SJSA1 (cell line): ENCODE data around the gene SPCS3. TPM values are rescaled to one million over a fixed set of nuclear protein-coding genes. Genes with fewer than 3 reads are reported as not detected.
"Not testable (repeated sequence)": the region's sequence is repeated elsewhere in the genome, so short reads cannot be mapped to it uniquely, and the experiment has no call there.

Source experiments
- DNase-seq, 2 experiments: peaks; one replicate each; pipeline ENCODE4 v3.0.0-alpha.2; 2015 to 2020; ENCODE audit warnings: low spot score in 2 of 2, low read depth in 1 of 2
- H3K27ac ChIP-seq: fragments of 250-450 bp; sonication (Bioruptor Pico); 2 replicates; pipeline ENCODE4 v1.5.1; 2020; ENCODE audit warnings: mild to moderate bottlenecking, moderate library complexity
- H3K27me3 ChIP-seq: fragments of 250-450 bp; sonication (Bioruptor Pico); replicated peaks from 2 replicates; pipeline ENCODE4 v1.5.1; 2020; ENCODE audit warnings: mild to moderate bottlenecking, moderate library complexity
- H3K36me3 ChIP-seq: fragments of 250-450 bp; sonication (Bioruptor Pico); 2 replicates; pipeline ENCODE4 v1.5.1; 2020; ENCODE audit warnings: mild to moderate bottlenecking
- H3K4me1 ChIP-seq: fragments of 250-450 bp; sonication (Bioruptor Pico); replicated peaks from 2 replicates; pipeline ENCODE4 v1.6.1; 2021; ENCODE audit warnings: mild to moderate bottlenecking
- H3K4me3 ChIP-seq: fragments of 250-450 bp; sonication (Bioruptor Pico); 2 replicates; pipeline ENCODE4 v1.5.1; 2020; ENCODE audit warnings: mild to moderate bottlenecking
- H3K9me3 ChIP-seq: fragments of 250-450 bp; sonication (Bioruptor Pico); replicated peaks from 2 replicates; pipeline ENCODE4 v1.5.1; 2020; ENCODE audit warnings: mild to moderate bottlenecking
- total RNA-seq: library from RNA; depleted of rRNA; stranded (reverse); fragments of >200 nt; shearing (Covaris generic); gene quantifications from 2 replicates; pipeline ENCODE4 v1.2.3, GENCODE V29; 2014

Gene SPCS3
- total RNA-seq, 1 experiment from 2014 or later = 100 TPM

GRCh38 chr4:176342384-176342783, 22.6 kb downstream of the SPCS3 start:
- Histone ChIP-seq H3K4me3 (no peak overlapping the region), H3K36me3 (peaks cover 16% of the 10 kb centered on the region; the same call in 1 of the 2 replicates), H3K4me1 (peaks cover 28% of the 10 kb centered on the region), H3K27me3 (no peaks in the 10 kb centered on the region), H3K9me3 (peaks cover 9% of the 10 kb centered on the region), H3K27ac (no peak overlapping the region)
- DNase-seq = no peak

- no peak for DNase-seq
- peaks cover 28% of the 10 kb centered on the region for H3K4me1 ChIP-seq
- H3K9me3 ChIP-seq = peaks cover 9% of the 10 kb centered on the region
- H3K27ac ChIP-seq = no peak overlapping the region
- no peak overlapping the region for H3K4me3 ChIP-seq
- H3K36me3 ChIP-seq = peaks cover 16% of the 10 kb centered on the region; the same call in 1 of the 2 replicates
- no peaks in the 10 kb centered on the region for H3K27me3 ChIP-seq
Observed at GRCh38 chr4:176343286-176343685, 23.5 kb downstream of the SPCS3 start.

DNA sequence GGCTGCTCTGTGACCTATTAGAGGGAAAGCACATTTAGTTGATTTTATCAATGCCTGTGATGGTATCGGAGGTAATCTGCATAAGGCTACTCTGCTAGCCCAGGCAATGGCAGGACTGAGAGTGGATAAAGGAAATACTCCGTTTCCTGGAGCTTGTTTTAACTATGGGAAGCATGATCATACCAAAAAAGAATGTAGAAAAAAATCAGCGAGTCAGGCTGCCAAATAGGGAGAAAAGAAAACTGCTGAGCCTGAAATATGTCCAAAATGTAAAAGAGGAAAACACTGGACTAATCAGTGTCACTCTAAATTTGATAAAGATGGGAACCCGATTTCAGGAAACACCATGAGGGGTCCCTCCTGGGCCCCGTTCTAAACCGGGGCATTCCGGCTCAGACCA, 25.6 kb downstream of the SPCS3 start:
- not testable (repeated sequence) for H3K9me3 ChIP-seq, DNase-seq, H3K4me3 ChIP-seq, H3K27ac ChIP-seq, H3K27me3 ChIP-seq
- peaks cover 13% of the 10 kb centered on the region for H3K4me1 ChIP-seq
- H3K36me3 ChIP-seq = peaks cover 16% of the 10 kb centered on the region; the same call in 1 of the 2 replicates

- H3K27ac ChIP-seq, DNase-seq, H3K9me3 ChIP-seq, H3K27me3 ChIP-seq, H3K4me3 ChIP-seq, H3K4me1 ChIP-seq: not testable (repeated sequence)
- H3K36me3 ChIP-seq = peaks cover 11% of the 10 kb centered on the region; the same call in 1 of the 2 replicates
Observed at GRCh38 chr4:176346836-176347235, 27.1 kb downstream of the SPCS3 start.

DNA sequence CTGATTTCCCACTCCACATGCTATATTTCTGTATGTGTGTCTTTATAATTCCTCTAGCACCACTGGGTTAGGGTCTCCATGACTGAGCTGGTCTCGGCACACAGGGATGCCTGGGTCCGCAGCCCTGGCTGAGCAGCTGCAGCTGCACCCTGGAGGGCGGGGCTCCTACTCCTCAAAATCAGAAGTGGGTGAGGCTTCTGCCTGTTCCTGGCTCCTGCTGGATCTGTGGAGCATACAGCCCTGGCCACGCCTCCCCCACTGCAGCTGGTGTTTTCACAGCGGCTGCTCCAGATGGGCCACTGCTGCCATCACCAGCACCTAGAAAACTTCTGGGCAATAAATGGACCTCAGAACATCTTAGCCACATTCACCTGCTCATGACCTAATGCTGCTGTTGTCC, 30.9 kb downstream of the SPCS3 start:
- DNase-seq = no peak
- Histone ChIP-seq H3K36me3 (no peaks in the 10 kb centered on the region), H3K4me1 (no peaks in the 10 kb centered on the region), H3K4me3 (no peak overlapping the region), H3K27me3 (no peaks in the 10 kb centered on the region), H3K9me3 (no peaks in the 10 kb centered on the region; the same call in 1 of the 2 replicates), H3K27ac (no peak overlapping the region)

DNA sequence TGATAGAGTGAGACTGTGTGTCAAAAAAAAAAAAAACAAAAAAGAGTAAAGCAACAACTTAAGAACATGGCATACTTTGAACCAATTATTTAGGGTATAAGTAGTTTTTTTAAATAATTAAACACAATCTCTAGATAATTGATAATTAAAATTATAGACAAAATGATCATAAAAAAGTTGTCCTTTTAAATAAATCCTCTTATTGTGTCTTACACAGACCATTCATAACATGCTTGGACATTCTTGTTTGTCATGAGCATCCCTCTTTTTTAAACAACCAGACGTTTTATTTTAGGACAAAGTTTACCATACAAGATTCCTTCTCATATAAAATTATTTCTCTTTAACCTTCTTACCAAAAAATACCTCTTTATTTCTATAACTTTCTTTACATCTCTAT, 35.1 kb downstream of the SPCS3 start:
- Histone ChIP-seq H3K36me3 (no peaks in the 10 kb centered on the region), H3K4me3 (no peak overlapping the region), H3K27me3 (no peaks in the 10 kb centered on the region), H3K9me3 (no peaks in the 10 kb centered on the region; the same call in 1 of the 2 replicates), H3K4me1 (peaks cover 14% of the 10 kb centered on the region), H3K27ac (no peak overlapping the region)
- DNase-seq = no peak

DNA sequence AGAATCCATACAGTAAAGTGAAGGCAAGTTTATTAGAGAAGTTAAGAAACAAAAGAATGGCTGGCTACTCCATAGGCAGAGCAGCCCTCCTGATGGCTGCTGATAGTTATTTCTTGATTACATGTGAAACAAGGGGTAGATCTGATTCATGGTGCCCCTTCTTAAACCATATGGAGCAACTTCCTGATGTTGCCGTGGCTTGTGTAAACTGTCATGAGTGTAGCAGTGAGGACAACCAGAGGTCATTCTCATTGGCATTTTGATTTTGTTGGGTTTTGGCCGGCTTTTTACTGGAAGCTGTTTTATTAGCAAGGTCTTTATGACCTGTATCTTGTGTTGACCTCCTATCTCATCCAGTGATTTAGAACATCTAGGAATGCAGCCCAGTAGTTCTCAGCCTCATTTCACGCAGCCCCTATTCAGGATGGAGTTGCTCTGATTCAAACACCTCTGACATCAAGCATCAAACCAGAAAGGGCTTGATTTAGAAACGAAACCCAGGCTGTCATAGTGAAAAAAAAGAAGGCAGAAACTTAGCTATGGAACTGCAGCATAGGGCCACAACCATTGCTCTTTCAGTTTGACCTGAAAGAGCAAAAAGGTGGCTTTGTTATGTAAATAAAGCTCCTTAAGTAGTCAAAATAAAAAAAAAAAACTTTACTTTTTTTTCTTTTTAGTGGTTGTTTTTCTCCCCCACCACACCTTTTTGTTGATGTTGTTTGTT, 37.8 kb downstream of the SPCS3 start:
- no peak for DNase-seq
- peaks cover 16% of the 10 kb centered on the region for H3K4me1 ChIP-seq
- H3K36me3 ChIP-seq = no peaks in the 10 kb centered on the region
- H3K27me3 ChIP-seq = no peaks in the 10 kb centered on the region
- no peak overlapping the region for H3K4me3 ChIP-seq
- no peak overlapping the region for H3K27ac ChIP-seq
- no peaks in the 10 kb centered on the region; the same call in 1 of the 2 replicates for H3K9me3 ChIP-seq

- Histone ChIP-seq H3K9me3 (no peaks in the 10 kb centered on the region; the same call in 1 of the 2 replicates), H3K36me3 (no peaks in the 10 kb centered on the region), H3K4me3 (no peak overlapping the region), H3K27me3 (no peaks in the 10 kb centered on the region), H3K4me1 (peaks cover 16% of the 10 kb centered on the region), H3K27ac (no peak overlapping the region)
- DNase-seq = no peak
Observed at GRCh38 chr4:176358083-176358469, 38.3 kb downstream of the SPCS3 start.

GRCh38 chr4:176359590-176359989, 39.8 kb downstream of the SPCS3 start:
- H3K4me3 ChIP-seq = no peak overlapping the region
- no peaks in the 10 kb centered on the region; the same call in 1 of the 2 replicates for H3K9me3 ChIP-seq
- peaks cover 16% of the 10 kb centered on the region for H3K4me1 ChIP-seq
- no peak overlapping the region for H3K27ac ChIP-seq
- DNase-seq = peak in 1 of 2 experiments; percentile 11
- no peaks in the 10 kb centered on the region for H3K27me3 ChIP-seq
- no peaks in the 10 kb centered on the region for H3K36me3 ChIP-seq

DNA sequence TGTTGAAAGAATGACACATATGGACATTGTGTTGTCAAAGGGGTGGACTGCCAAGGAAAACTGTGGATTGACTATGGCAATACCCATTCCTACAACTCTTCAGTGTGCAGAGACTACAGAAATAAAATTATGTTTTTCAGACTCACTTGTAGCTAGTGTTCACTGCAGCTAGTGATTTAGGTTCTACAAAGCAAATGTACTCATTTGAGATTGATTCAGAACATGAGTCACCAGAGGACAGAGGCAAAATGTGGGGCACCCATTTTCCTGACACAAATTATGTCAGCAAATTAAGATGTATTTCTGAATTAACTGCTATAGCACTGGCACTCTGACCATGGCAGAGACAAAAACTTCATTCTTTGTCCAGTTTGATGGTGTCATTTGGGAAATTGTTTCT, 40.7 kb downstream of the SPCS3 start:
- no peaks in the 10 kb centered on the region for H3K36me3 ChIP-seq
- no peaks in the 10 kb centered on the region for H3K27me3 ChIP-seq
- H3K9me3 ChIP-seq = no peaks in the 10 kb centered on the region; the same call in 1 of the 2 replicates
- no peak for DNase-seq
- no peak overlapping the region for H3K4me3 ChIP-seq
- H3K27ac ChIP-seq = no peak overlapping the region
- peaks cover 16% of the 10 kb centered on the region for H3K4me1 ChIP-seq

GRCh38 chr4:176363072-176363471, 43.3 kb downstream of the SPCS3 start:
- H3K9me3 ChIP-seq = no peaks in the 10 kb centered on the region; the same call in 1 of the 2 replicates
- no peak for DNase-seq
- no peak overlapping the region for H3K4me3 ChIP-seq
- no peak overlapping the region for H3K27ac ChIP-seq
- H3K4me1 ChIP-seq = peaks cover 16% of the 10 kb centered on the region
- no peaks in the 10 kb centered on the region for H3K27me3 ChIP-seq
- H3K36me3 ChIP-seq = no peaks in the 10 kb centered on the region

DNA sequence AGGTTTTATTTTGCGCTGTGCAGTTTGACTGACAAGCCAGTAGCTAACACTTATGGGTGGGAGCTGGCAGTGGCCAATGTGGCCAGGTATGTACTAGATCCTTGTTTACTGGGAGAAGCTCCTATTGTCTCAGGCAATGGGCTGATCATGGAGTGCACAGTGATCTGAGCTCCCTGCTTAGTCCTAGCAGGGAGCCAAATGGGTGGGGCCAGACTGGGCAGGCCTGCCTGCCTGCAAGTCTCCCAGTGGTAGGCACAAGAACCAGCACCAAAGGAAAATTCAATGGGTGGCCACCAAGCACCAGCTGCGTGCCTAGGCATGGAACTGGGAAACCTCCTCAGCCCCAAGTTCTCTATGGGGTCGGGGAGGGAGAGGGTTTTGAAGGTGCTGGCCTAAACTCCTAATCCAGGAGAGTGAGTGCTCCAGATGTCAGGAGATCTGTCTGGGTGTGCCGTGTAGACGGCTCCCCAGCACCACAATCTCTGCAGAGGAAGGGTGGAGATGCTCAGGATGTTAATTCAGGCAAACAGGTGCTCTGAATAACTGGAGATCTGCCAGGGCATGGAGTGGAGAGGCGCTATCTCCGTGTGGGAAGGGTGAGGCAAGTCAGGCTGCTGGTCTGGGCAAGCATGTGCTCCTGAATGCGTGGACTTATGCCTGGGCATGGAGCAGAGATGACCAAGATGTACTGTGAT, 48.2 kb downstream of the SPCS3 start:
- H3K4me3 ChIP-seq = no peak overlapping the region
- no peak overlapping the region for H3K27ac ChIP-seq
- no peaks in the 10 kb centered on the region for H3K36me3 ChIP-seq
- no peaks in the 10 kb centered on the region for H3K9me3 ChIP-seq
- no peaks in the 10 kb centered on the region for H3K4me1 ChIP-seq
- DNase-seq = no peak
- H3K27me3 ChIP-seq = no peaks in the 10 kb centered on the region

DNA sequence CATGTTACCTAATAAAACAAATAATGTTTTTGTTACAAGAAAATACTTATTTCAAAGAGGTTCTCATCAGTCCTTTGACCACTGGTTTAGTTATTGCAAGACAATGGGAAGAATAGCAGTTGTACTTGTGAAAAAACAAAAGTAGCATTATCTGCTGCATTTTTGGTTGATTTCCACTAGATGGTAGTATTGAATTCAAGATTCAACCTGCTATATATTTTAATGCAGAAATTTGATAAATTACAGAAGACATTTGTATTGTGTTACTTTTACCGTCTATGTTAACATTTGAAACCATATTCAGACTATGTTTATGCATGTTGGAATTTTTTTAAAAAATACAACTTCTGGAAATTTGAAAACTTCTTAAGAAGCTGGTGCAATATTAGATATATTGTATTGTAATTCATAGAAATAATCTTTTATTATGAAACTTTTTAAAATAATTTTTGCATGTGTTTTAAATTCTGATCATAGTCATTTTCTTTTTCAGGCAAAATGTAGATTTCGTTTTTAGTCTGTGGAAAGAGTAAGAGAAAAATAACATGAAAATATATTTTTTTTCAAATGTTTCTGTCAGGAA, 56.4 kb downstream of the SPCS3 start:
- Histone ChIP-seq H3K4me3 (no peak overlapping the region), H3K27me3 (no peaks in the 10 kb centered on the region), H3K27ac (no peak overlapping the region), H3K4me1 (no peaks in the 10 kb centered on the region), H3K36me3 (no peaks in the 10 kb centered on the region), H3K9me3 (no peaks in the 10 kb centered on the region)
- peak in 1 of 2 experiments; percentile 20 for DNase-seq

- H3K27me3 ChIP-seq = no peaks in the 10 kb centered on the region
- no peak overlapping the region for H3K27ac ChIP-seq
- no peaks in the 10 kb centered on the region for H3K36me3 ChIP-seq
- H3K9me3 ChIP-seq = no peaks in the 10 kb centered on the region
- H3K4me1 ChIP-seq = no peaks in the 10 kb centered on the region
- no peak overlapping the region for H3K4me3 ChIP-seq
- DNase-seq = peak in 1 of 2 experiments; percentile 19
Observed at GRCh38 chr4:176377780-176378179, 58.0 kb downstream of the SPCS3 start.
